Inflammatory macrophage treated with lipopolysaccharide for 1 hour (primary cell): ENCODE measurements around the gene COL23A1.

Source experiments
- DNase-seq, 2 donors: peaks; one replicate each; pipeline ENCODE4 v3.0.0-alpha.2; 2020 to 2022

The COL23A1 gene

DNA sequence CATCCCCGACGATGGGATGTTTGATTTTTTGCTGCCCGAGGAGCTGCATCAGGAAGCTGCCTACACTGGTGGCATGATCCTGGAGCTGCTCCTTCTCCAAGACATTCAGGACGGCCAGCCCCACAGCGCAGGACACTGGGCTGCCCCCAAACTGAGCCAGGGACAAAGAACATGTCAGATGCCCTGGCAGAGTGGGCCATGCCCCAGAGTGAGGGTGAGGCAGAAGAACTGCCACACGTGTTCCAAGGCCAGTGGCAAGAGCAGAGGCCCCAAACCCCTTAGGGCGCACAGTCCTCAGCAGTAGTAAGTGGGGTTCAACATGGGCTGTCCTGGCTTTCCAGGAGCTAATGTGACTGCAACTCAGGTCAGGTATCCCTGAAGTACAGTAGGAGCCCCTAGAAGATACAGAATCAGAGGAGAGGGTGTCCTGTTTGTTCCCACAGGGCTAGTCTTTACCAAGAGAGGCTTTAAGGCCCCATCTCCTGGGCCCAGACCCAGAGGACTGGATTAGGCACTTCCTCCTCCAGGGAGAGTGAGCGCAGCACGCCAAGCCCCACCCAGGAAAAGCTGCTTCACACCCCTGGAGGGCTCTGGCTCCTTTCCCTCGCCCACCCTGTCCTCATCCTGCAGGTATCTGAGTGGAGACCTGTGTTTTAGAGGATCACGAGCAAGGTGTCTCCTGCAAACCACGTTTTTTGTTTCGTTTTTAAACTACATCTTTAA, 374.8 kb downstream of the COL23A1 start:
- no peak for DNase-seq

DNA sequence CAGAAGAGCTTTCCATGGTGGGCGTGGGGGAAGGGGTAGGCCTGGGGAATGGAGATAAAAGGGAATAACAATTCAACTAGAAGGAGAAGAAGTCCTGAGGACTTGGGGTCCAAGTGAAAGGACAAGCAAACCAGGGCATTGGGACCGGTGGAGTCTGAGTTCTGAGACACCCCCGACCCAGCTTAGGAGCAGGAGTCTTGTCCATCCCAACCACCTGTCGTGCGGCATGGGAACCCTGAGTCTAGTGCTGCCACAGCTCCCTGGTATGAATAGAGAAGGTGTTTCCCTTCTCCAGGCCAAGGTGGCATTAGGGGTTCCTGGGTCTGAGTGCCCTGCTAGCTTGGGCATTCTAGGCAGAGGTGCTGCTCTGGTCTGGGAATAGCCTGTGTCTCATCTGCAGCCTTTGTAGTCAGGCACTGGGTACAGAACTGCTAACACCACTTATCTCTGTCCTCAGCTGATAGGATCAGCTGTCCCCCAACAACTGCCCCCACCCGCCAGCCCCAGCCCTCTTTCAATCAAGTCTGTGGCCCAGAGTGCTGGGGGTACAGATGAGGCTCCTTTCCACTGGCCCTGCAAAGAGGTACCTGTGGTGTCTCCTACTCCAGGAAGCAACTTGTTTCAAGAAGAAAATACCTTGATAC, 375.9 kb downstream of the COL23A1 start:
- DNase-seq = no peak

- no peak for DNase-seq
Measured at GRCh38 chr5:178213748-178214151, 376.4 kb downstream of the COL23A1 start.

DNA sequence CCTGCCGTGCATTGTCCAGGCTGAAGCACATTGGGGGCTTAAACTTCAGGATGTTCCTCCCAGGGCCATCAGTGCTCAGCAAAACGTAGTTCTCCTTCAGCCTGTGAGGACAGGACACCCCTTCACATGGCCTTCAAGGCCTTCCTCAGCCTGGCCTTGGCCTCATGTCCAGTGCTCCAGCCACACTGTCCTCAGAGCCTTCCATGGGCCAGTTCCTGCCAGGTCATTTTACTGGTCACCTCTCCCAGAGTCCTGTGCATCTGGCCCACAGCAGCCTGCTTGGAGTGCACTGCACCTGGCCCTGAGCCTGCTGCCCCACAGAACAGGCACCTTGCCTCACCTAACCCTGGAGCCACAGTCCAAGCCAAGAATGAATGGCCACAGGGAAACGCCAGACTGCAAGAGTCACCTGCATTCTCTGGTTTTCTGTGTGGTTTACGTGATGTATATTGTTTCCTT, 377.2 kb downstream of the COL23A1 start:
- DNase-seq = no peak

DNA sequence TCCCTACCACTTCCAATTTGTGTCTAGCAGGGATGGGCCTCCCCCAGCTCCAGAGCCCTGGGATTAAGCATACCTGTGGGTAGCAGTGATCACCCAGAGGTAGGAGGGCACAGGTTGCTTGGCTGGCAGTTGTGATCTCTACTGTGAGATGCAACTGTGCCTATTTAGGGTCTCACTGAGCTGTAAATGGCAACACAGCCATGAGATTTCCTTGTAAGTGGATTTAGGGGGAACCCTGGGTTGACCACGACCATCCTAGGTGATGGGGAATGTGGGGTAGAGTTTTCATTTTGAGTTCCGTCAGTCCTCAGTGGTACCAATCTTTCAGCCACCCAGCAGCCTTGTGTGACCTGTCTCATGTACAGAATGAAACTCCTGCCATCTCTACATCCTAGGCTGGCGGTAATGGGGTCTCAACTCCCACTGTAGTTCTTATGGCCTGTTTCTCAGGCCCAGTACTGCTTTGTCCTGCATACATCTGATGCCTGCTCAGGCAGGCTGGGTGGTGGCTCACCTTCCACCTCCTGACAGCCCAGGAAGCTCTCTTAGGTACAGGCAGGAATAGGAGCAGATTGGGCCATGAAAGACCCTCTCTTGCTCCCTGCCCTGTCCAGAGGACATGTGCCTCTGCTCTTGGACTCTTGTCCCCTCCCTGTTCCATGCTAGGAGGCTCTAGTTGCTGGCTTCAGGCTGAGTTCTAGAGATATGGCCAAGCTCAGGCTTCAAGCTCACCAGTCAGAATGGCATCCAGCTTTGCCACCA, 377.8 kb downstream of the COL23A1 start:
- DNase-seq = no peak

DNA sequence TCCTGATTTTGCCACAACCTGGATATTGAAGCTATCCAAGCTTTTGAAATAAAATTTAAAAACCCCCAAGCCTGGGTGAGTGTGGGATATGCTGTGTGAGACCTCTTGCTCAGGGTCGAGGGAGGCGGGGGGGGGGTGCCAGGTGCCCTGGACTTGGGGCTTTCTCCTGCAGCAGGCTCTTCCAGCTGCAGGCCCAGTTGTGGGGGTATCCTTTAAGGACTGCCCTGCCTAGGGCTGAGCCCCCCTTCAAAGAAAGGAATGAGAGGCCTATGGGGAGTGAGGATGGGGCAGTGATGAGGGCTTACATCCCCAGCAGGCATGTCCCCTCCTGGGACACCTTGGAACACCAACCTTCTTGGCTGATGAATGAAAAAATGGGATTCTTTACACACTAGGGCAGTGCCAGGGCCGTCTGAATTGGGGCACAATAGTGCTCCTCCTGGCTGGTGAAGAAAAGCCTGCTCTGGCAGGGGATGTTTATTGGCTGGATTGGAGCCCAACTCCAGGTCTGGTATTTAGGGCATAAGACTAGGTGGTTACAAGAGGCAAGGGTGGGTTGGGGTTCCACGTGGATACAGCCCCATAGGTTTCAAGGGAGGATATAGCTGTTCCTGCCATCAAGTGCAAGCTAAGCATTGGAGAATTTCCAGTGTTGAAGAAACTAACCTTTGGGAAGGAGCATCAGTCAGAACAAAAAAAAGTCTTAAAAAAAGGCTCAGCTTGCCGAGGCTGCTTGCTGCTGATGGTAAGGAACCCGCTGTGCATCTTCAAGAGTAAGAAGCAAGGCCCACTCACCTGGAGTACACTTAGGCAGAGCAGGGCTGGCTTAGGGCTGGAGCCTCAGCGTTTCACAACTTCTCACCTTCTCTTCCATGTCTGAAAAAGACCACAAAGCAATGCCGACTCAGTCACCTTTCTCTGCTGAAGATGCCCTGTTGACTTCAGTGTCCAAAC, 378.8 kb downstream of the COL23A1 start:
- no peak for DNase-seq

DNA sequence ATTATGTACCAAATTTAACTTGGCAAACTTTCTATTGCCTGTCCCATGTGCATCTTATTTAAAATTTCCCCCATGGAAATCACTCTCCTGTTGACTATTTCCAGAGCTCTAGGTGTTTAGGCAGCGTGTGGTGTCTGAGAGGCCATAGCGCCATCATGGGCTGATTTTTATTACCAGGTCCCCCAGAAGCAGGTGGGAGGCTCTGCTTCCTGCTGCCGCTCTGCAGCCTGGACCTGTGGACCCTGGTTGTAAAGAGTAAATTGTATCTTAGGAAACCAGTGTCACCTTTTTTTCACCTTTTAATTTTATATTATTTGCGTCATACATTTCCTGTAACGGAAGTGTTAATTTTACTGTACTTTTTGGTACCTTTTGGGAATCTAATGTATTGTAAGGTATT, 379.5 kb downstream of the COL23A1 start:
- DNase-seq = no peak

- DNase-seq = no peak
Measured at GRCh38 chr5:178210073-178210535, 380.1 kb downstream of the COL23A1 start.

- no peak for DNase-seq
Measured at GRCh38 chr5:178209334-178210072, 380.7 kb downstream of the COL23A1 start.

- DNase-seq = no peak
Measured at GRCh38 chr5:178208540-178209227, 381.5 kb downstream of the COL23A1 start.

DNA sequence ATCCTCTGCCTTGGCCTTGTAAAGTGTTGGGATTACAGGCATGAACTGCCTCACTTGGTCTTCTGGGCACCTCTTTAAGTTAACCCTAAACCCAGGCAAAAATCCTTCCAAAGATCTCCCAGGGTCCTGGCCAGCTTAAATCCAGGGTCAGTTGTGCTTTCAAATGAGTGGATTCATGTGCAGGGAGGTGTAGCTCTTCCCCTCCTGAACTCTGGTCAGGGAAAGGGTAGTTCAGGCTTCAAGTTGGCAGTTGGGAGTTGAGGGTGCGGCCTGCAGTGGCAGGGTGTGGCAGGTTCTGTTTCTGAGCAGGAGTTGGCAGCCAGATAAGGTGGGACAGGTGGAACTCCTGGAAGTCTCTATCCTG, 382.3 kb downstream of the COL23A1 start:
- no peak for DNase-seq

DNA sequence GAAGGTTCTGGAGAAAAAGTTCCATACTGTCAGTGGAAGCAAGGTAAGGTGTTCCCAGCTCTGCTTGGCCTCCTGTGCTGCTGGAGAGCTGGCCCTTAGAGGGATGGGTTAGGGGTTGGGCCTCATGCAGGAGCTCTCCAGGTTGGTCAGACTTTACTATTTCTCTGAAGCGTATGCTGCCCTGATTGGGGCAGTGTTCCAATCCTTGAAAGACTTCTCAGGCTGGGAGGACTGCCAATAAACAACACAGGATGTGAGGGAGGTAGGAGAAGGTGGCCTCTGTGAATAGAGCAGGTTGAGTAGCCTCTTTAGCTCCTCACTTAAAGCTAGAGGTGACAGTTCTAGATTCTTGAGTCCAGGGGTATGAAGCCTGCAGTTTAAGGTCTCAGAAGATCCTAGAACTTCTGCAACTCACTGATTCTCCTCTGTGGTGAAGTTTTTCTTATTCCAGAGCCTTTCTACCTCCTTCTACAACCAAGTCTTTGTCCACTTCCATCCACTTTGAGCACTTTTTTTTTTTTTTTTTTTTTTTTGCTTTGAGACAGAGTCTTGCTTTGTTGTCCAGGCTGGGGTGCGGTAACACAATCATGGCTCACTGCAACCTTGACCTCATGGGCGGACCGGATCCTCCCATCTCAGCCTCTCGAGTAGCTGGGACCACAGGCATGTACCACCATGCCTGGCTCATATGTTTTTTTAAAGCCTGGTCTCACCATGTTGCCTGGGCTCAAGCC, 382.8 kb downstream of the COL23A1 start:
- no peak for DNase-seq

DNA sequence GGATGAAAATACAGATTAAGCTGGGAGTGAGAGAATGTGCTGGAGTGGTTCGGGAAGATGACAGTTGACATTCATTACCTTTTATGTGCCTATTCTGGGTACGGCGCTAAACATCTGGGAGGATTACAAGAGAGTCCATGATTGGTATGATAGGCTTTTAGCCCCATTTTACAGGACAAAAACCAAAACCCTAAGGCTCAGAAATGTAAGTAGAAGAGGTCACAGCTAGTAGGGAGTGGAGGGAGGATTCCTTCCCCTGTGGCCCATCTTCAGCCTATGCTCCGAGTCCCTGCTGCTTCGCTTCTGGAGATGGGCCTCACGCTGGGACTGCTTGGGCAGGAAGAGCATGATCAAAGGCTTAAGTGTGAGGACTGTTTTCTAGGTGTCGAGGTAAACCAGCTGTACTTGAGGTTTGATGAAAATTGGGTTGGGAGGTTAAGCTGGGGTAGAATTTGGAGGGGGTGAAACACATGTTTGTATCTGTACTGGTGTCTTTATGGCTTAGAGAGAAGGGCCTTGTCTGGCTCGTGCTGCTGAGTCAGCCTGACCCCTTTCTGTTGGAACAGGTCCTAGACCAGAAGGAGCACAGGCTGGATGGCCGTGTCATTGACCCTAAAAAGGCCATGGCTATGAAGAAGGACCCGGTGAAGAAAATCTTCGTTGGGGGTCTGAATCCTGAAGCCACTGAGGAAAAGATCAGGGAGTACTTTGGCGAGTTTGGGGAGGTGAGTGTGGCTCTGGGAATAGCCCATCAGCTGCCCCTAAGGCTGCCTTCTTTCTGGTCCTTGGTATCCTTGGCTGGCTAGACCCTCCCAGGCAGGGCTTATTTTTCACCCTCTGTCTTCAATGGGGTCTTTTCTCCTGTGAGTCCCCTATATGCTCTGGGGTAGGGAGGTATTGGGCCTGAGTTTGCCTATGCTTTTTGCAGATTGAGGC, 383.8 kb downstream of the COL23A1 start:
- no peak for DNase-seq

DNA sequence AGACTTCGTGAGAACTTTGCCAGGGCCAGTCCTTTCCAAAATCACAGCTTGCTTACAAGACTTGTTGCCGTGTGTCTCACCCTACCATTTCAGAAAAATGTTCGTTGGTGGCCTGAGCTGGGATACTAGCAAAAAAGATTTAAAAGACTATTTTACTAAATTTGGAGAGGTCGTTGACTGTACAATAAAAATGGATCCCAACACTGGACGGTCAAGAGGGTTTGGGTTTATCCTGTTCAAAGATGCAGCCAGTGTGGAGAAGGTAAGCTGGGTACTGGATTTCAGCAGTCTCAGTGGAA, 384.5 kb downstream of the COL23A1 start:
- DNase-seq = no peak

DNA sequence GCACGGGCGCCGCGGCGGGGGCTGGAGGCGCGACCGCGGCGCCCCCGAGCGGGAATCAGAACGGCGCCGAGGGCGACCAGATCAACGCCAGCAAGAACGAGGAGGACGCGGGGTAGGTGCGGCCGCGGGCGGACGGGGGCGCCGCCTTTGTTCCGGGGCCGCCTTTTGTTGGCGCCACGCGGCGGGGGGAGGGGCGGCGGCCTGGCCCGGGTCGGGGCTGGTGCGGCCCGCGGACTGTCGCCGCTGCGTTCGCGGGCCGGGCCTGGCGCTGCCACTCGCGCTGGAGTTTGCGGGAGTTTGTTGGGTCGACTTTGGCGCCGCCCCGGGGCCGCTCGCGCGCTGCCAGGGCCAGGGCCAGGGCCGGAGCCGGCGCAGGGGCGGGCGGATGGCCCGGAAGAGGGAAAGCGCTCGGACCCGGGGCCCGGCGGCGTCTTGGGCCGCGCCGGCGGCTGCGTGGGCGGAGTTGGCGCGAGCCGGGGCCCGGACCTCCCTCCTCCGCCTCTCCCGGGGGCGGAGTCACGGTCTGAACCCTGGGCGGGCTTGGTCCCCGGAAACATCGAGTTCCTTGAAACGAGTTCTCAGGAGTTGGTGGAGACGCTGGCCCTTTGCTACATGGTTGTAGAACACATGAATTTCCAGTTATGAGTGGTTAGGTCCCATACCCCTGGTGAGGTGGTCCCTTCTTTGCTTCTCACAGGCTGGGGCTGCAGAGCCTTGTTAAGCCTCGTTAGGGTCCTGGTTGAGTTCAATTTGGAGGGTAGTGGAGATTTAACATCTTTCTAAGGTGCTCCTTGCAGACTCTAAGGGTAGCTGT, 385.1 kb downstream of the COL23A1 start:
- peak; percentile 60 to 79 for DNase-seq

DNA sequence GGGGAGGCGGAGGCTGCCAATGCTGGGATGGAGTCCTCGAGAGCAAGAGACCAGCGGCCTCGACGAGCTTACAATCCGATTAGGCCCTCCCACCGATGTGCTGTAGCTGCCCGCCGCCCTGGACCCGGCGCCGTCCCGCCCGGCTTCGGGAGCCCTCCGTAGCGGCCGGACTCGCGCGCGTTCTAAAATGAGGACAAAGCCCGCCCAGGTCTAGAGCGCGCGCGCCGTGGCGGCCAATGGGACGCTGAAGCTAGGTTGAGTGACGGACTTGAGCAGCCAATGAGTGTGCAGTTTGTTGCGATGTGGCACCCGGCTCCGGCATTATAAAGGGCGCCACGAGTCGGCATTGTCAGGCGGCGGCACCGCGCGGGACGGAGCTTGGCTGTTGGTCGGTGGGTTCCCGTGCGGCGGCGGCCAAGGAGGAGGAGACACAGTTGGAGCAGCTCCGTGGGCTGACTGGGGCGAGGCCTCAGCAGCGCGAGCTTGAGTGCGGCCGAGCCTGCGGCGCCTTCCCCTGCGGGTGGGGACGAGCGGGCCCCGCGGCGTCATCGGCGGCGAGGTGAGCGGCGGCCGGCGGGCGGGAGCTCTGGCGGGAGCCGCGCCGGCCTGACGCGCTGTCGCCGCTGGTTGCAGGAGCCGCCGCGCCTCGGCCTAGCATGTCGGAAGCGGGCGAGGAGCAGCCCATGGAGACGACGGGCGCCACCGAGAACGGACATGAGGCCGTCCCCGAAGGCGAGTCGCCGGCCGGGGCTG, 385.8 kb downstream of the COL23A1 start, which contains the start of gene HNRNPAB:
HNRNPAB (plus strand) TSS at position 352 of the 753 bp plus-strand sequence; CDS start at position 657, 305 bp downstream.
- peak; percentile 91 to 99 for DNase-seq

- no peak for DNase-seq
Measured at GRCh38 chr5:178203670-178204181, 386.5 kb downstream of the COL23A1 start.
